Stimulated activated naive B cell treated with anti-CD40 and anti-IgM and Interleukin-4, amounts not matched to agents 10 μg/mL and 1 μg/mL and 100 μg/mL, for 72 hours (primary cell): ENCODE measurements around the gene ERC2.

ENCODE experiments used
- ATAC-seq, 2 donors: fragments of 150-1000 bp; cut with Tn5 transposase; replicated peaks; 2 replicates each; pipeline ENCODE4 v1.10.0; 2021; ENCODE audit warnings: moderate library complexity in 1 of 2
- DNase-seq: peaks from one replicate; pipeline ENCODE4 v3.0.0; 2021
- H3K27ac Mint-ChIP-seq: one replicate; pipeline ENCODE4 v1.8.0; 2022; ENCODE audit warnings: mild to moderate bottlenecking, mixed read lengths
- H3K27me3 Mint-ChIP-seq, 2 donors: one replicate each; pipeline ENCODE4 v1.8.0; 2022; ENCODE audit warnings: mixed read lengths in 2 of 2
- H3K36me3 Mint-ChIP-seq, 2 donors: one replicate each; pipeline ENCODE4 v1.8.0; 2022; ENCODE audit warnings: mixed read lengths in 2 of 2, mild to moderate bottlenecking in 1 of 2
- H3K4me1 Mint-ChIP-seq, 2 donors: one replicate each; pipeline ENCODE4 v1.8.0; 2022; ENCODE audit warnings: mixed read lengths in 2 of 2, mild to moderate bottlenecking in 1 of 2
- H3K4me3 Mint-ChIP-seq, 2 donors: one replicate each; pipeline ENCODE4 v1.8.0; 2022; ENCODE audit warnings: mild to moderate bottlenecking in 2 of 2, mixed read lengths in 2 of 2, moderate library complexity in 1 of 2
- H3K9me3 Mint-ChIP-seq, 2 donors: one replicate each; pipeline ENCODE4 v1.8.0; 2022; ENCODE audit warnings: mixed read lengths in 2 of 2, mild to moderate bottlenecking in 1 of 2

Gene ERC2

DNA sequence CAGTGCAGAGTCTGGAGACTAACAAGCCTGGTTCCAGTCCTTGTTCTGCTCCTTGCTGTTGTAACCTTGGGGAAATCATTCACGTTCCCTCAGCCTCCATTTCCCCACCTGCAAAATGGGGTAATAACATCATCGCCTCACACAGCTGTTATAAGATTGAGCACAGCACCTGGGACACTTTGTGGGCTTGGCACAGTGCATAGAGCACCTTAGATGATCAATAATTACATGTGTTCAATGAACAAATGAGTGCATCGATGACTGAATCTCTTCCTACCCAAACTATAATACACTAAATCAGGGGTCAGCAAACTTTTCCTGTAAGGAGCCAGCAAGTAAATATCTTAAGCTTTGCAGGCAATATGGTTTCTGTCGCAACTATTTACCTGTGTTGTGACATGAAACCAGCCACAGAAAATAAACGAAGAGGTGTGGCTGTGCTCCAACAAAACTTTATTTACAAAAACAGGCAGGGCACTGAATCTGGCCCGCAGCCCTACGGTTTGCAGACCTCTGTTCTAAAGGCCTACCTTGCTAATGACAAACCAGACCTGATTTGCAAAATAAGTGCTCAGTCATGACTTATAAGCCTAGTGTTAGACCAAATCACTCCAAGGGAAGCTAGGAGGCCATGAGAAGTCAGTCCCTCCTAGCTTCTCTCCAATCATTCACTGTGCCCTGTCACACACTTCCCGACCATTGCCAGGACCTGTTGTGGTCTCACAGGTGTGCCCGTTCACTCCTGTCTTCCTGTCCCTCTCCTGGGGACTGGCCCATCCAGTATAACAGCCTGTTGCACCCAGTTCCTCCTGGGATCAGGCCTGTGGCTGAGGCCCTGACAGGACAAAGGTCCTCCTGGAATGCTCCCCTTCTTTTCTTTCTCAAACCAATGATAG, 831.7 kb downstream of the ERC2 start:
- Mint-ChIP-seq H3K36me3 (no peaks in the 10 kb centered on the region), H3K4me1 (no peaks in the 10 kb centered on the region), H3K9me3 (peaks cover 1 to 12% of the 10 kb centered on the region in 2 donors), H3K27me3 (no peaks in the 10 kb centered on the region), H3K4me3 (no peak overlapping the region), H3K27ac (no peak overlapping the region)
- DNase-seq (no peak), ATAC-seq (no peak)

DNA sequence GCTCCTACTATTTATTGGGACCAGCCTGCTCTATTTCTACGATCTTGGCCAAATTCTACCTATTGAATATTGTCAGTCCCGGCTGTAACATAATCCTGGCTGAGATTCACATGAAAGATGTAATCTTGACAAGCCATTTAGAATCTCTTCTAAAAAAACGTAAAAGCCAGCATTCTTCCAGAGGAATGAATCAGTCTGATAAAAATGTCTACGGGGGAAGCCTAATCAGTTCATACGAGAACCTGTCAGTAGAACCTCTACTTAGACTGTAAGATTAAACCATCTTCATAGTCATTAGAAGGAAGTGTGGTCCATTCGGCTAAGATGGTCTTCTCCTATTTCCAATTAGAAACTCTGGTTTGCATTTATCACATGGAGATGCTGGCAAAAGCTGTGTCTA, 833.9 kb downstream of the ERC2 start:
- no peak for DNase-seq
- H3K36me3 Mint-ChIP-seq: no peaks in the 10 kb centered on the region
- no peak overlapping the region for H3K27ac Mint-ChIP-seq
- no peaks in the 10 kb centered on the region for H3K27me3 Mint-ChIP-seq
- H3K9me3 Mint-ChIP-seq: peaks cover 0 to 12% of the 10 kb centered on the region in 2 donors
- H3K4me1 Mint-ChIP-seq: no peaks in the 10 kb centered on the region
- no peak overlapping the region for H3K4me3 Mint-ChIP-seq
- ATAC-seq: no peak

DNA sequence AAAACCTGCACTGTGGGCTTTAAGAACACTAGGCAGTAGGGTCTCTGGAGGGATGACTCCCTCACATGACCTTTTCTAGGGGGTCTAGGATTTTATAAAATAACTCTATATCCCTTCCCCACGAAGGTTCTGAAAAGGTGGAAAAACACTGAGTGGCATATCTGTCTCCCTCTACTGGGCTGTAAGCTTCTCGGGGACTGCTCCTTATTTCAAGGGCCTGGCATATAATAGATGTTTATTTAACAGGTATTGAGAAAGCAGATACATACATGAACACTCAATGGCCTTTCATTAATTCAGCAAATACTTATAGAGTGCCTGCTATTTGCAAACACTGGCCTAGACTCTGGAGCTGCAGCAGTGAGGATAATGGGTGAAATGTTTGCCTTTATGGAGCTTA, 834.9 kb downstream of the ERC2 start:
- ATAC-seq (no peak), DNase-seq (no peak)
- Mint-ChIP-seq H3K36me3 (no peaks in the 10 kb centered on the region), H3K27ac (no peak overlapping the region), H3K27me3 (no peaks in the 10 kb centered on the region), H3K9me3 (peaks cover 0 to 8% of the 10 kb centered on the region in 2 donors), H3K4me1 (no peaks in the 10 kb centered on the region), H3K4me3 (no peak overlapping the region)

DNA sequence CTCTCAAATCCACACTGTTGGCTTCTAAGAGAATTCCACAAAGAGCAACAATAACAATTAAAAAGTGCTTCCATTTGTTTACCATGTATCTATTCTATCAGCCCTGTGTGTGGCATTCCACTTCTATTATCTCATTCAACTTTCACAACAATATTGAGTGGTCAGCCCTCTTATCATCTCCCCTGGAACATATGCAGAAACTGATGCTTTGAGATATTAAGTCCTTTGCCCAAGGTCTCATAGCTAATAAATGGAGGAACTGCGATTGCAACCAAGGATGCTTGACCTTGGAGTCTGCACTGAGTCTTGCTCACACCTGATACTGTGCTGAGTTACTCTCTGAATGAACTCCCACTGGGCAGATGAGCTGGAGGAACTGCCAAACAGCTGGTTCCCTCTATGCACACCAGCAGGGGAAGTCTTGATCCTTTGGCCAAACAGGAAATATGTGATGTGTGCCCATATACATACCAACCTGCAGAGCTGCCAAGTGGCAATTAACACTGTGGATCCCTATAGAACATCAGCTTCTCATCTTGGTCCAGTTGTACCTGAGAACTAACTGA, 836.4 kb downstream of the ERC2 start:
- Mint-ChIP-seq H3K9me3 (peaks cover 0 to 8% of the 10 kb centered on the region in 2 donors), H3K4me3 (no peak overlapping the region)
- no peak for ATAC-seq

GRCh38 chr3:55630921-55631299, 837.4 kb downstream of the ERC2 start:
- ATAC-seq (no peak), DNase-seq (no peak)
- Mint-ChIP-seq H3K9me3 (peaks cover 0 to 8% of the 10 kb centered on the region in 2 donors), H3K27ac (no peak overlapping the region), H3K4me3 (no peak overlapping the region), H3K36me3 (no peaks in the 10 kb centered on the region), H3K4me1 (no peaks in the 10 kb centered on the region), H3K27me3 (no peaks in the 10 kb centered on the region)

More for the DNA sequence above, 836.4 kb downstream of the ERC2 start:
- H3K4me1 Mint-ChIP-seq: no peaks in the 10 kb centered on the region
- H3K27ac Mint-ChIP-seq: no peak overlapping the region
- no peaks in the 10 kb centered on the region for H3K27me3 Mint-ChIP-seq
- no peaks in the 10 kb centered on the region for H3K36me3 Mint-ChIP-seq
- DNase-seq: no peak

- ATAC-seq (no peak), DNase-seq (no peak)
- no peaks in the 10 kb centered on the region for H3K27me3 Mint-ChIP-seq
- no peaks in the 10 kb centered on the region for H3K4me1 Mint-ChIP-seq
- H3K36me3 Mint-ChIP-seq: no peaks in the 10 kb centered on the region
- H3K9me3 Mint-ChIP-seq: peaks cover 0 to 8% of the 10 kb centered on the region in 2 donors
- no peak overlapping the region for H3K27ac Mint-ChIP-seq
- H3K4me3 Mint-ChIP-seq: no peak overlapping the region
Observed at GRCh38 chr3:55630280-55630920, 837.9 kb downstream of the ERC2 start.

DNA sequence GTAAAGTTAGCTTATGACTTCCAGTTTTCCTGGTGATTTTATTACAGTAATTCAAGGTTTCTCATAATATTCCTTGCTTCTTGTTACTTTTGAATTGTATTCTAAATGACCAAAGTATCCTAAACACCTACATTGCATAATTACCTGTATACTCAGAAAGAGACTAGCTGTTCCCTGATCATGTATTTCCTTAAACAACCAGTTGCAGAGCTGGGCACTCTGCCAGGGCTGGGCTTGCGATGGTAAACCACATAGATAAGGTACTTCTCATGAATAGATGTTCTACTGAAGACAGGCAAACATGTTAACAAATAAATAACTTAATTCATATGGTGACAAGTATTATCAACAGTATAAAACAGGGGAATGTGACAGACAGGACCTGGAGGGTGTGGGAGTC, 838.8 kb downstream of the ERC2 start:
- no peak overlapping the region for H3K27ac Mint-ChIP-seq
- no peaks in the 10 kb centered on the region for H3K27me3 Mint-ChIP-seq
- no peak overlapping the region for H3K4me3 Mint-ChIP-seq
- H3K9me3 Mint-ChIP-seq: peaks cover 0 to 8% of the 10 kb centered on the region in 2 donors
- ATAC-seq (no peak), DNase-seq (no peak)
- H3K4me1 Mint-ChIP-seq: no peaks in the 10 kb centered on the region
- no peaks in the 10 kb centered on the region for H3K36me3 Mint-ChIP-seq

- Mint-ChIP-seq H3K27me3 (peaks cover 3 to 5% of the 10 kb centered on the region in 2 donors), H3K27ac (no peak overlapping the region), H3K9me3 (peaks cover 4 to 8% of the 10 kb centered on the region in 2 donors), H3K4me3 (no peak overlapping the region), H3K36me3 (no peaks in the 10 kb centered on the region), H3K4me1 (peaks cover 0 to 5% of the 10 kb centered on the region in 2 donors)
- DNase-seq (no peak), ATAC-seq (no peak)
Observed at GRCh38 chr3:55626279-55626665, 842.0 kb downstream of the ERC2 start.

GRCh38 chr3:55624238-55624637, 844.0 kb downstream of the ERC2 start:
- ATAC-seq: no peak
- Mint-ChIP-seq H3K36me3 (no peaks in the 10 kb centered on the region), H3K9me3 (peaks cover 4 to 8% of the 10 kb centered on the region in 2 donors), H3K4me3 (no peak overlapping the region), H3K27ac (no peak overlapping the region), H3K27me3 (peaks cover 8% of the 10 kb centered on the region in 2 donors), H3K4me1 (peaks cover 0 to 5% of the 10 kb centered on the region in 2 donors)
- no peak for DNase-seq

- H3K4me1 Mint-ChIP-seq: peaks cover 0 to 5% of the 10 kb centered on the region in 2 donors
- ATAC-seq (no peak), DNase-seq (no peak)
- H3K27me3 Mint-ChIP-seq: peaks cover 8% of the 10 kb centered on the region in 2 donors
- H3K4me3 Mint-ChIP-seq: no peak overlapping the region
- H3K36me3 Mint-ChIP-seq: no peaks in the 10 kb centered on the region
- no peak overlapping the region for H3K27ac Mint-ChIP-seq
- peaks cover 4 to 8% of the 10 kb centered on the region in 2 donors for H3K9me3 Mint-ChIP-seq
Observed at GRCh38 chr3:55623786-55624185, 844.5 kb downstream of the ERC2 start.

DNA sequence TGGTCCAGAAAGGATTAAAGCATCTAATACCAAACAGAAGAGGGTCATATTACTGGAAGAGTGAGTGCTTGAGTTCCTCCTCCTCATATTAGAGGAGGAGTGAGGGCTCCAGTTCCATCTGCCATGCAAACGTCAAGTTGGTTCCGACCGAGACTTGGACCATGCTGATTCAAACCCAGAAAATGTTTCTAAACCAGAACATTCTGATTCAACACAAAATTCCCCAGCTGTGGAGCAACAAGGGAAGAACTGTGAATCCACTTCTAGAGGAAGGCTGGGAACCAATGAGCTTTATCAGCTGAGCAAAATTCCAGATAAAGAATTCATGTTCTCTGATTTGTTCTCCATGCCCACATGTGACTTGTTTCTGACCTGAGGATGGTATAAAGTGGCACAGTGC, 845.5 kb downstream of the ERC2 start:
- ATAC-seq (no peak), DNase-seq (no peak)
- no peak overlapping the region for H3K4me3 Mint-ChIP-seq
- H3K27ac Mint-ChIP-seq: no peak overlapping the region
- H3K27me3 Mint-ChIP-seq: peaks cover 8% of the 10 kb centered on the region in 2 donors
- H3K36me3 Mint-ChIP-seq: no peaks in the 10 kb centered on the region
- H3K4me1 Mint-ChIP-seq: peaks cover 0 to 5% of the 10 kb centered on the region in 2 donors
- peaks cover 4 to 8% of the 10 kb centered on the region in 2 donors for H3K9me3 Mint-ChIP-seq

DNA sequence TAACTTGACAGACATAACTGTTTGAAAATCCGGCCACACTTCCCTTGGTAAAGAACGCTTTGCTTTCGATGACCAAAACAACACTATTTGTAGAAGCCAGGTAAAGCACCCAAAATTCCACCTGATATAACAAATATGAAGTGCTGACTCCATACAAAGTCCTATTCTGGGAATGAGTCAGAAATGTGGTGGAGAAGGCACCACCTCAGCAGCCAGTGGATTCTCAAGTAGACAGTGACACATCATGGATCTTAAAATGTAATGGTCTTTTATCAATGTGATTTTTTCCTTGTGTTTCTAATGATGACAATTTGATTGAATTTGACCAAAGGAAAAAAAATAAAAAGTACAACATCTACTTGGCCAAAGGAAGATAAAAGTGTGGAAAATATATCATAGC, 846.2 kb downstream of the ERC2 start:
- no peak overlapping the region for H3K4me3 Mint-ChIP-seq
- no peak for DNase-seq
- no peak overlapping the region for H3K27ac Mint-ChIP-seq
- peaks cover 0 to 5% of the 10 kb centered on the region in 2 donors for H3K4me1 Mint-ChIP-seq
- no peak for ATAC-seq
- no peaks in the 10 kb centered on the region for H3K36me3 Mint-ChIP-seq
- peaks cover 4 to 8% of the 10 kb centered on the region in 2 donors for H3K9me3 Mint-ChIP-seq
- H3K27me3 Mint-ChIP-seq: peaks cover 8% of the 10 kb centered on the region in 2 donors

DNA sequence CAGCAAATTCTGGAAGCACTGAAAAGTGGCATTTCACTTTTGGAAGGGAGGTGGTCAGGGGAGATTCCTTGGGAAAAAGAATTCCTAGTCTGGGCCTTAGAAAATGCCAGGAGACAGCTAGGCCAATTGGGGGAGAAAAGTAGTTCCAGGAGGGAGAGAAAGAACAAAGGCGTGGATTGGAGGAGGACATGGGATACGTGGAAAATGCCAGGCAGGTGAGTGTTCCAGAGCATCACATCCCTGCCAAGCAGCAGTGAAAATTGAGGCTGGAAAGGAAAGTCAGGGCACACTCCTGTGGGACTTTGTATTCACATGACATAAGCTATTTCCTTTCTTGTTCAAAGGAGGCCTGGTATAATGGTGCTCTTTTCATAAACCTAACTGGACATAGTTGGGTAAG, 846.6 kb downstream of the ERC2 start:
- ATAC-seq (no peak), DNase-seq (no peak)
- H3K4me1 Mint-ChIP-seq: peaks cover 0 to 5% of the 10 kb centered on the region in 2 donors
- H3K27me3 Mint-ChIP-seq: peaks cover 8% of the 10 kb centered on the region in 2 donors
- H3K9me3 Mint-ChIP-seq: peaks cover 4 to 8% of the 10 kb centered on the region in 2 donors
- H3K27ac Mint-ChIP-seq: no peak overlapping the region
- no peaks in the 10 kb centered on the region for H3K36me3 Mint-ChIP-seq
- no peak overlapping the region for H3K4me3 Mint-ChIP-seq

DNA sequence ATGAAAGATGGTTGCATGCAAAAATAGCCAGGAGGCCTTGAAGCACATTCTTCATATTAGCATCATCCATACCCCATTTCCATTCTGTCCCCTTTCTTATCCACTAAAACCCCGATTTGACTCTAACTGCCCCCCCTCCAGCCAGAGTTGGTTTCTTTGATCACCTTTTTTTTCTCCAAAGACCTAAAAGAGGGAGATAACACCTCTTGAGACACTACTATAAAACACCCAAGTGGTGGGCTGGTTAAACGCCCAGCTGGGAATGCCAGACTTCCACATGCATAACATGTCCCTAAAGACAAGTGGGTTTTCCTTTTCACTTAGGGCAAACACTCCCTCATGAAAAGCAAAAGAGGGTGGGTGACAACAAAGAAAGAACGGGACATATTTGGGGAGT, 847.2 kb downstream of the ERC2 start:
- Mint-ChIP-seq H3K36me3 (no peaks in the 10 kb centered on the region), H3K27ac (no peak overlapping the region), H3K4me1 (peaks cover 0 to 5% of the 10 kb centered on the region in 2 donors), H3K9me3 (peaks cover 4 to 8% of the 10 kb centered on the region in 2 donors), H3K4me3 (no peak overlapping the region), H3K27me3 (peaks cover 8% of the 10 kb centered on the region in 2 donors)
- no peak for ATAC-seq
- DNase-seq: no peak
